GM21528 (cell line): ENCODE data around the gene JMJD4.
A peak's percentile ranks its signal among the peaks of the same experiment; 100 is the strongest.

Source experiments
- ATAC-seq: cut with Tn5 transposase; IDR thresholded peaks from one replicate; pipeline ENCODE4 v1.9.1; 2021; ENCODE audit warnings: mild to moderate bottlenecking, moderate library complexity; ENCODE audit not compliant: unreplicated experiment, low FRiP score

JMJD4 gene

GRCh38 chr1:227753999-227754711 is 19.1 kb upstream of the JMJD4 start:
- no peak for ATAC-seq

- ATAC-seq = no peak
These were observed 15.0 kb upstream of the JMJD4 start for GRCh38 chr1:227749916-227750710.

DNA sequence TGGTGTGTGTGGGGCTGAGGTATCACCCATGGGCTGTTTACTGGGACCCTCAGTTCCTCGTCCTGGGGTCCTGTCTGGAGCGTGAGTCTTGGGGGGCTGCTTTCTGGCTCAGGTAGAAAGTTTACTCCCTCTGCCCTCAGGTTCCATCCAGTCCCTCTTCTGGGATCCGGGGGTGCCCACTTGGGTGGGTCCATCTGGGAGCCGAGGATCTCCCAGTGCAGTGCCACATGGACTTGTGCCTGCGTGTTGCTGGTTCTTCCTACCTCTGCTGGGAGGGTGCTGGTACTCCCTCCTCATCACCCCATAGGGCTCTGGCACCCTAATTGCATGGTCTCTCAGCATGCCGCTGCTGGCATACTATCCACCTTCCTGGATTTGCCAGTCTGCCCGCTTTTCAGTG is 14.1 kb upstream of the JMJD4 start:
- no peak for ATAC-seq

- no peak for ATAC-seq
These were observed 13.5 kb upstream of the JMJD4 start for GRCh38 chr1:227748496-227749182.

- no peak for ATAC-seq
These were observed 12.9 kb upstream of the JMJD4 start for GRCh38 chr1:227747948-227748495.

DNA sequence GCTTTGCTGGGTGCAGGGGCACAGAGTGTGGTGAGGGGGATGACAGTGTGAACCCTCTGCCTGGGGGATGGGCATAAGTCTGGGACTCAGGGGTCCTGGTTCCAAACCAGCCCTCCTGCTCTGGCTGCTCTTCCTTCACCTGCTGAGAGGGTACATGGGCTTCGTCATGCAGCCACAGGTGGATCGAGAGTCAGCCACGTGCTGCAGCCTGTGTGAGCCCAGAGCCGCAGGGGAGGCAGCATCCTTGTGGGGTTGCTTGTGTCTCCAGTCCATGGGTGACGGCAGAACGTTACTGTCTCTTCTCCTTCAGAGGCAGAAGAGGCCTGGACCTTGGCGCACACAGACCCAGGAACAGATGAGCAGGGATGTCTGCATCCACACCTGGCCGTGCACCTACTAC is 12.3 kb upstream of the JMJD4 start:
- no peak for ATAC-seq

DNA sequence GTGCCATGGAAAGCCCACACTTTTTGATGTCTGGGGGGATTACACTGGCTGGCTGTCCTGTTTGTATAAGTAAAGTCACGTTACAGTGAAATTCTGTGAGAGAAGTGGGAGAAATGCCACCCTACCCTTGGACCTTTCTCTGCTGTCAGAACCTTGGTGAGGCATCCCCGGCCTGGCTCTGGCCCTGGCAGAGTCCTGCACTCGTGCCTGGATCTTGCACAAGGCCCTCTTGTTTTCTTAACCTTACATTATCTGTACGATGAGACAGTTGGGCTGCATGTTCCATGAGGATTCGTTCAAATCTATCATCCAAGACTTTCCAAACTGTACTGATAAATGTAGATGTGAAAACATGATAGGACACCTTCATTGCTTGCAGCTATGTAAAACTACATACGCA is 11.6 kb upstream of the JMJD4 start:
- no peak for ATAC-seq

GRCh38 chr1:227745568-227746265 is 10.6 kb upstream of the JMJD4 start:
- no peak for ATAC-seq

DNA sequence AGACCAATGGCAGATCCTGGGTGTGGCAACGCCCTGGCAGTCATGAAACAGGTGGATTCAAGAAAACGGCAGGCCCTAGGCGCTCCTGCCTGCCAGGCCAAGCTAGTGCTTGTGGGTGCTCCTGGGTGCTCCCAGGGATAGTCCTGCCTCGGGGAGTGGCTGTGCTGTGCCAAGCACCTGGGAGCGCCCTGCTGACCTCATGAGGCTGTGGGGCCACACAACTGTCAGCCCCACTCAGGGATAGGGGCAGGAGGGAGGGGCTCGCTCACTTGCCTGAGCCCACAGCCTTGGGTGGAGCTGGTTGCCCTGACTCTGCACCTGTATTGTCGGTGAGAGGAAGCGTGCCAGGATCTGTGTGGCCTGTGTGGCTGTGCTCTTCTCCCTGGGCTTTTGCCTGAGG is 9.6 kb upstream of the JMJD4 start:
- no peak for ATAC-seq

DNA sequence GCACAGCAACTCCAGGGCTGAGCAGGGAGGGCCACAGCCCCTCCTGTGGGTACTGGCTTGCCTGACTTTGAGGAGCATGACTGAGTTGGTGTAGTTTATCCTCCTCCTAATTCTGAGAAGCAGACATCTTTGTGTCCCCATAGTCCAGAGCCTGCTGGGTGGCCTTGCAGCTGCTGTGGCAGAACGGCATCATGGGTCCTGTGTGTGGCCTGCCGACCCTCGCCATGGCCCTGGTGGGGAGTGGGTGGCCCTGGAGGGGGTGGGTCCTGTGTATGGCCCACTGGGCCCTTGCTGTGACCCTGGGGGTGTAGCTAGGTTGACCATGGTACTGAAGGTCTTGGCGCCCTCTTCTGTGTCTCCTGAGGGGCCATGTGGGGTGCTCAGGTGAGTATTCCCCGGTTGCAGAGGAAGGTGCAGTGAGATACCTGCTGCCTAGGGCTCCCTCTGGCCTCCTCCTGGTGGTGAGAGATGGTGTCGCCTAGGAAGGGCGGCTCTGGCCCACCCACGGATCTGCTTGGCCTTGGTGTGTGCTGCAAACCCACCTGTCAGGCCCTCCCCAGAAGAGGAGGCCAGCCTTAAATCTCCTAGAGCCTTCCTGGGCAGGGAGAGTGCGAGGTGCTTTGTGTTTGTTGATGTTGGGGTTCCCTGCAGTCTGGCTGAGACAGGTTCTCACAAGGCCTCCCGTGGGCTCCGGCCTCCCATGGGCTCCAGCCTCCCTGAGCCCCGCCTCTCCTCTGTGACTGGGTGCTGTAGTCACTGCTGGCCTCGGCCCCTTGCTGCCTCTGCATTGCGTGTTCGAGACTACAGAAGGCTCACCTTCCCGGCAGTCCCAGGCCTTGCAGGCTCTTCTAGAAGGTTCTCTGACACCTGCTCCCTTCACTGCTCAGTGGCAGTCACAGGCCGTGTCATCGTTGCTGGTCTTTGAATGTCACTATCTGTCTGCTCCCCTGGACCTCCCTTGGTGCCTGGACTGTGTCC is 7.9 kb upstream of the JMJD4 start:
- ATAC-seq = no peak

GRCh38 chr1:227741166-227741870 is 6.2 kb upstream of the JMJD4 start:
- ATAC-seq = no peak

DNA sequence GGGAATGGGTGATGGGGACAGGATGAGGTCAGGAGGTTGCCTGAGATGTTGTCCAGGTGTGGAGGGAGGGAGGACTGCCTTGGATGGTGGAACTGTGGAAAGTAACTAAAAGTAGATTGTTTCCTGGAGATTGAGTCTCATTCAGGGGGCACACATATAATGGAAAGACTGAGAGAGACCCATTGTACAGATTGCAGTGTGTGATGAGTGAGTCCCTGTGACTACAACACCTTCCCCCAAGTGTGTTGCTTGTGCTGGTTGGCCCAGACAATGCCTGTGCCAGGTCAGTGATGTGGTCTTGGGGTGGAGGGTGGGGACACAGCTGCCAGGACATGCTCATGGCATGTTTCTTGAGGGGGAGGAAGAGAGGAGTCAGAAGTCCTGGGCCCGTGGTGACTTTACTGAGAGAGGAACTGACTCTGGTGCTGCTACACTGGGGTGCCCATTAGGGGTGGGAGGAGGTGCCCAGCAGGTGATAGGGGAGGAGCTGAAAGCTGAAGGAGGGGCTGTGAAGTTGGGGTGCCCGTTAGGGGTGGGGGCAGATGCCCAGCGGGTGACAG is 5.4 kb upstream of the JMJD4 start:
- ATAC-seq = no peak

- ATAC-seq = no peak
These were observed 4.5 kb upstream of the JMJD4 start for GRCh38 chr1:227739636-227740035.

- ATAC-seq = no peak
These were observed 3.7 kb upstream of the JMJD4 start for GRCh38 chr1:227738820-227739219.

GRCh38 chr1:227736814-227737432 is 1.8 kb upstream of the JMJD4 start:
- no peak for ATAC-seq

DNA sequence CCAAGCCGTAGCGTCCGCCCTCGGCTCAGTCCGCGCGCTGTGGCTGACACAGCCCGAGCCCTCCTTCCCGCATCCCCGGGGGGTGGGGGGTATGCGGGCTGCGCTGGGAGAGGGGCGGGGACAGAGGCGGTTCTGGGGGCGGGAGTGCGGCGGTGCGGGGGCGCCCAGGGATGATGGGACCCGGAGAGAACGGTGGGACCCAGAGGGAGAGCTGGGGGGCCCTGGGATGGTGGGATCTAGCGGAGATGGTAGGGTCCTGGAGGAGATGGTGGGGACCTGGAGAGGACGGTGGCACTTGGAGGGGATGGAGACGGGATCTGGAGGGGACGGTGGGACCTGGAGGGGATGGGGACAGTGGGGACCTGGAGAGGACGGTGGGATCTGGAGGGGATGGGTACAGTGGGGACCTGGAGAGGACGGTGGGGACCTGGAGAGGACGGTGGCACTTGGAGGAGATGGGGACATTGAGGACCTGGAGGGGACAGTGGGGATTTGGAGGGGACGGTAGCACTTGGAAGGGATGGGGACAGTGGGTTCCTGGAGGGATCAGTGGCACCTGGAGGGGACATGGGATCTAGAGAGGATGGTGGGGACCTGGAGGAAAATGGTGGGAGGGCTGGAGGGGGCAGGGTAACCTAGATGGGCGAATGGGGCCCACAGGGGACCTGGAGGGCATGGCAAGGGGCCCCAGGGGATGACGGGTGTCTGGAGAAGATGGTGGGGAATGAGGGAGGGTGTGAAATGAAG is 610 bp upstream of the JMJD4 start:
- ATAC-seq = peak; percentile 40

- peak; percentile 12 for ATAC-seq
These were observed 601 bp downstream of the JMJD4 start for GRCh38 chr1:227734546-227734855.
